HG03571 (cell line): ENCODE data around the gene PAK1.

Experiments used
- ATAC-seq: cut with Tn5 transposase; IDR thresholded peaks from one replicate; pipeline ENCODE4 v1.9.1; 2021; ENCODE audit not compliant: unreplicated experiment

Gene PAK1

DNA sequence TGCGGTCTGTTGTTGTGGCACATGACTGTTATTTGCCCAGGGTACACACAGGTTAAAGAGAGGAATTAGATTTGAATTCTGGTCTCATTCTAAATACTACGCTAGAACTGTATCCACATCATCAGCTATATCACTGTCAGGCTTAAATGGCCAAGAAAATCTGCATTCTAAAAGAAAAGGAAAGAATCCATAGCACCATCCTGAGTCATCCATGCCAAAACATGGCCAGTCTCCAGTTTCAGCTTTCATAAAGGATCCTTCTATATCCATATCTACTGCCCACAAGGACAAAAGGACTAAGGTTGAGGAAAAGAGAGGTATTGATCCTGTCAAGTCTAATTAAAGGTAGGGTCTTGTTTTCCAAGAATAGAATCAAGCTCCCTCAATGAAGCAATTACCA, 98.8 kb downstream of the PAK1 start:
- no peak for ATAC-seq

DNA sequence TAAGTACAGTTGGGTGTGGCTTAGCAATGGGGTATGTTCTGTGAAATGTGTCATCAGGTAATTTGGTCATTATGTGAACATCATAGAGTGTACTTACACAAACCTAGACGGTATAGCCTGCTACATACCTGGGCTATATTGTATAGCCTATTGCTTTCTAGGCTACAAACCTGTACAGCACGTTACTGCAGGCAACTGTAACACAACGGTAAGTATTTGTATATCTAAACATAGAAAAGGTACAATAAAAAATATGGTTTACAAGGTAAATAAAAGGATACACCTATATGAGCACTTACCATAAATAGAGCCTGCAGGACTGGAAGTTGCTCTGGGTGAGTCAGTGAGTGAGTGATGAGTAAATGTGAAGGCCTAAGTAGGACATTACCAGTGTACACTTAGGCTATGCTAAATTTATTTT, 99.3 kb downstream of the PAK1 start:
- ATAC-seq, result no peak

DNA sequence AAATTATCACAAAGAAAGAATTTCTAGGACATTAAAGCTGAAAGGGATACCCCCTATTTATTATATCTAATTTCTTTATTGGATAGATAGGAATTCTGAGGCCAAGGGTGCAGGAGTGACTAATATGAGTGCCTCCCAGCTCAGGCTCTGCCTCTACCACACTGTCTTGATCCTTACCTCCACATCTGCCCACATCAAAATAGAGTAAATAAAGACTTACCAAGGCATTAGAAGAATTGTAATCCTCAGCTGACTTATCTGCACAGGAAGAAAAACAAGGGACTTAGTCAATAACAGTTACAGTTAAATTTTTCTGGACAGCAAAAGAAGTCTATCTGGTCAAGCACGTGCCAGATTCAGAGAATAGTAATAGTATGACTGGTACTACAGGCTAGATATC, 99.8 kb downstream of the PAK1 start:
- no peak for ATAC-seq

DNA sequence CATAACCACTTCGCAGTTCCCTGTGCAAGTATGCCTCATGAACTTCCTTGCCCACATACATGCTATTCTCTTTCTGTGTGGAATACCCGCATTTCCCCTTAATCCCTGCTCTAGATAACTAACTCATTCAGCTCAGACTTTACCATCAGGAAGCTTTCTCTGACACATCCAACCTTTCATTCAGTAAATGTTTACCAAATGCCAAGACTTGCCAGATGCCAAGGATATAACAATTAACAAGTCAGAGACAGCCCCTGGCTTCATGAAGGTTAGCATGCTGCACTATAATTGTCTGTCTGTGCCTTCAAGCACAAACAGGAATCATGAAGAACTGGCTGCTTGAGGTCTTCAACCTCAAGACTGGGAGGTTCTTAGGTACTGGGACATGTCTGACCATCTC, 101.2 kb downstream of the PAK1 start:
- no peak for ATAC-seq

DNA sequence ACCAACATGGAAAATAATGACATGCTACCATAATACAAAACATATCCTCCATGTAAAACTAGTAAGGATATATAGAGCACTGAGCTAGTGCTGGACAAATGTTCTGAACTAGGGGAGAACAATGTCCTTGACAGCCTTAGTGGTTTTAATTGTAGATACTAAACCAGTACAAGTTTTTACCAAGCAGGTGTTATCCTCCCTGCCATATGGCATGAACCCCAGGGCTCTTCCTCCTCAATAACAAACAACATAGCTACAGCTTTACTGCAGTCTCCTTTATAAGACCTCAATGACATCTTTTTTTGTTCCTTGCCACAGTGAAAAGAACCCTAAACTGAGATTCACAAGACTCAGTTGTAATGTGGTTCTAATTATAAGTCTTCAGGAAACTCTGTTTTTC, 102.2 kb downstream of the PAK1 start:
- ATAC-seq, result no peak

DNA sequence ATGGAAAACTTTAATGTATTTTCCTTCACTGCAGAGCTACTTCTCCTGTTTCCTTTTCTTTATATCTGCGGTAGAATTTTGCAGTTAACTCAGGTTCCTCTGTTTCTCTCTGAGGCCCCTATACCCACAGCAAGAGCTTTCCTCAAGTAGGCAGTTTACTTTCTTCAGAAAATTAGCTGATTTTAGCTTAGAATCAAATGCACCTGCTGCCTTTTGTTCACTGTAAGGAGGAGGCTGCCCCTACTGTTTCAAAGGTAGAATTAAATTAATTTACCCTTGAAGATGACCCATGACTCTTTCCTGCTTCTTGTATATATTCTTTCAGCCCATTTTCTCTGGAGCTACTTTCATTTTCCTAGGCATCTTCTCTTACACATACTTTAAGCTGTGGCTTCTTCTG, 103.7 kb downstream of the PAK1 start:
- no peak for ATAC-seq

DNA sequence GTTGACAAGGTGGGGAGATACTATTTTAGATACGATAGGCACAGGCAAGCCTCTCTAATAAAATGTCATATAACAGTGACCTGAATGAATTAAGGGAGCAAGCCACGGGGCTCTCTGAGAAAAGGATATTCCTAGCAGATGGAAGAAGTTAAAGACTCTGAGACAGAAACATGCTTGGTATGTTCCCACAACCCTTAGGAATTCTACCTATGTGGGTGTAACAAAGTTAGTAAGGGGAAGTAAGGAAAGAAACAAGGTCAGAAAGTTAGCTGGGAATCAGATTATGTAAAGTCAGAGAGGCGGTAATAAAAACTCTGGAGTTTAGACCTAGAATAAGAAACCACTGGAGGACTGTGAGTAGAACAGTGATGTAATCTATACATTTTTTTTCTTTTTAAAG, 112.7 kb downstream of the PAK1 start:
- ATAC-seq, result no peak

DNA sequence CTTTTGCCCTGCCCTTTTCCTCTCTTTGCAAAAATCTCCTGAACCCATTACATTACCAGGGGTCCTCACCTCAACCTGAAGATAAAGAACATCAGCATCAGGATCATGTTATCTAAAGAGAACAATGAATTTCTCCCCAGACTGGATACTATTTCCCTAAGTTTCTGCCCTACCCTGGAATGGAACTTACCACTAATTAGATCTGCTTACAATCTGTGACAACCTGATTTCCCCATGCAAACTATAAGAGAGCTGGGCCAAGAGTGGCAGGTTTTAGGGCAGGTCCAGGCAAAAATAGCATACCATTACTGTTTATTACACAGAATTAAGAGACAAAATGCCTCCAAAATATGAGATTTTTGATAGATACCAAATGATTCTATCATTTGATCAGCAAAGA, 114.4 kb downstream of the PAK1 start:
- no peak for ATAC-seq

DNA sequence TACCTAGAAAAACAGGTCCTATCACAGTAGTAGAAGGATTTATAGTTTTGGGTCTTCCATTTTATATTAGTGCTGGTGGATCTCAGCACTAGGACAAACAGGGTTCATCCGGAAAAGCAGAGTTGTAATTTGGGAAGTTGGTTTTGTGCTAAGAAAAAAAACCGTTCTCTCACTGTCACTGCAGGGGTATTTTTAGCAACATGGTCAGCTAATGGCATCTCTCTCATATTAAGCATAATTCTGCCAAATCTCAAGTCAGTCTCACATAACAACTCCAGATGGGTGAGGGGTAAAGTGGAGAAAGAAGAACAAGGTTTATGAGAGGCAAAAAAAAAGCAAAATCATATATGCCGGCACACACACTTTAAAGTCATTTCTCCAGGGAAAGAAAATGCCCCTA, 120.8 kb downstream of the PAK1 start:
- ATAC-seq, result no peak

DNA sequence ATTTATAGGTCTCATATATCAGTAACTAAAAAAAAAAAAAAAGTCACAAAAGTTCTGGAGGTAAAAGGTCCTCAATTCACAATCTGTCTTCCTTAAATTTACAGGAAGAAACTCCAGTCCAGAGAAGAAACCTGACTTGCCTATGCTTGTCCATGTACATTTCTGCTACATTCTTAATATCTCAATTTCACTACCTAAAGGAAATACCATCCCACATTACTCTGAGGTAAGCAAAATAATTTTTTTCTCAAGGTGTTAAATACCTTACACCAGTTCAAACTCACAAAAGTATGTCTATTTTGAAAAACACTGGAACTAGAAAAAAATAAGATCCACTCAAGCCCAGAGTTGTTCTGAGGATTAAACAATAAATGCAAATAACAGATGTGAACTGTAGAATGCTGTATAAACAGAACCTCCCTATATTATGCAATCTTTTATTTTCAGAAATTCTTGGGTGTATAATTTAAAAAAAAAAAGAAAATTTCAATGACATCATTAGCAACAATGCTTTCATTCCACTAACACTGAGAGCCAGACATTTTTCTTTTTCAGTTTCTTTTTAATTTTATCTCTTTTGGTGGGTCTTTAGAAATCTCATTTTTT, 122.5 kb downstream of the PAK1 start:
- no peak for ATAC-seq

DNA sequence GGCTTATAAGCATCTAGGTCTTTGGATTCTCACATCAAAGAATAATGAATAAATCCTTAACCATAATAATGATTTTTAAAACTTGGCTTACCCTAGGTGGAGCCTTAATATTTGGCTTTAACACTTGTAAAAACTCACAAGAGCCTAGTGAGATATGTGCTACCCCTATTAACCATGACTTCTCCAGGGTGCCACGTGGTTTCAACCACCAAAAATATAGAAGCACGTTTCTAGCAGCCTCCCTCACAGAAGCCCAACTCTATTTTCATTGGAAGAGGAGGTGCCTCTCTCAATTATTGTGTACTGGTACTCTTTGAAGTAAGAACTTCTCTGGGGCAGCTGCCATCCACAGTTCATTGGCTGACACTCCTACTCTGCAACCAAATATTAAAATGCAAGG, 125.9 kb downstream of the PAK1 start:
- no peak for ATAC-seq

DNA sequence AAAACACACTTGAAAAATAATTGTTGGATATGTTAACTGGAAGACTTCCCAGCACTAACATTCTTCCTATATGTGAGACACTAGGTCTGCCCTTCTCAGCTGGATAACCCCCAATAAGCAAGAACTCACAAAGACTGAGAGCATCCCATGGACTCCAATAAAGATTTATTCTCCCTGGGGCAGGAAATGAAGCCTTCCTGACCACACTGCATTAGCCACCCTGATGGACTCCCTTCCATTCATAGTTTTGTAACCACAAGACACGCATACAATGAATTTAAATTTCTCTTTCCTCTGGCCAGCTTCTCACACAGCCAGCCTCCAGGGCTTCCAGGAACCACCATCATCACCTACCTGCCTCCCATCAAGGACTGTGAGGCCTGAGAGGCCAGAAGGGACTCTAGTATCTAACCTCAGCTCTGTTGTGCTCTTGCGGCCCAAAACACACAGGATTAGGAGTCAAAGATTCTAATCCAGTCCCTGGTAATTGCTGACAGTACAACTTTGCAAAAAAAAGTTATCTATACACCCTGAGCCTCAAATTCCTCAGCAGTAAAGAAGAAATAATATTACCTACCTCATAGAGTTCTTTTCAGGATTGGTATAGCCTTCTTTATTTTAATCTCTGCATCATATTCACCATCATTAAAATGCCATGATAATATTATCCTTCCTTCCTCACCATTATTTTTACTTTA, 126.8 kb downstream of the PAK1 start:
- no peak for ATAC-seq

DNA sequence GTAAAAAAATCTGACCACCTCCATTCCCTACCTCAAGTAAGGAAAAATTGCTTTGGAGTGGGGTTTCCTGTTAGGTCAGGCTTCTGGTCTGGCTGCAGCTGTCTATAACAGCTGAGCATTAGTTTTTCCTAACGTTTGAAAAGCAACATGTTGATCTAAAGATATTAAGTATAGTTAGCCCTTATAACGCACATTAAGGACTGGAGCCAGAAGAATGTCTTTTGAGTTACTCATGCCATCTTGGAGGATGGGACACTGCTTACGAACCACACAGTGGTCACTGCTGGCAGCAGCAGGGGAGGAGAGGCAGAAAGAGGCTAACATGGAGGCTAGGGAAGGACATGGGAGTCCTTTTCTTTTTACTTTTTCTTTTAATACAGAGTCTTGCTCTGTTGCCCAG, 128.3 kb downstream of the PAK1 start:
- ATAC-seq, result no peak

DNA sequence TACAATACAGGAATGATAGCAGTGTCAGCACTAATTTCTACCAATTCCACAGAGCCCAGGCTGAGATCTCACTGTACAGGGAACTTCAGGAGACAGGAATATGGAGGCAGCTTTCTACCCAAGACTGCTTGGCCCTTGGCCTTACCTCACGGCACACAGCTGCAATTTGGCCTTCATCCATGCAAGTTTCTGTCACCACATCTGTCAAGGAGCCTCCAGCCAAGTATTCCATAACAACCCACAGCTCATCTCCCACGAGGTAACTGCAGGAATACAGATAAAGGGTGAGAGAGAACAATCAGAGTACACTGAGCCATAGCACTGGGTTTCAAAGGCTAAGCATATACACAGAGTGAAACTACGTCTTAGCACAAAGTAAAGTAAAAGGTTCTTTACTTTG, 133.4 kb downstream of the PAK1 start:
- ATAC-seq, result no peak

DNA sequence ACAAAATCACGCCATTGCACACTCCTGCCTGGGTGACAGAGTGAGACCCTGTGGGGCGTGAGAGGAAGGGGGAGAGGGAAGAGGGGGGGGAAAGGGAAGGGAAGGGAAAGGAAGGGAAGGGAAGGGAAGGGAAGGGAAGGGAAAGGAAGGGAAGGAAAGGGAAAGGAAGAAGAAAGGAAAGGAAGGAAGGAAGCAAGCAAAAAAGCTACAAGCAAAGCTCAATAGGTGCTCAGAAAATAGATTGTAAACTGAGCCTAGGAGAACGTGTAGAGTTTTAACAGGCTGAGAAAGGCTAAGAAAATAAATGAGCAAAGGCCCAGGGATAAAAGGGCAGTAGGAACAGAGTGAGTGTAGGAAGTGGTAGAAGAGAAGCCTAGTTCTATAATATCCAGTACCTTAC, 141.6 kb downstream of the PAK1 start:
- no peak for ATAC-seq

DNA sequence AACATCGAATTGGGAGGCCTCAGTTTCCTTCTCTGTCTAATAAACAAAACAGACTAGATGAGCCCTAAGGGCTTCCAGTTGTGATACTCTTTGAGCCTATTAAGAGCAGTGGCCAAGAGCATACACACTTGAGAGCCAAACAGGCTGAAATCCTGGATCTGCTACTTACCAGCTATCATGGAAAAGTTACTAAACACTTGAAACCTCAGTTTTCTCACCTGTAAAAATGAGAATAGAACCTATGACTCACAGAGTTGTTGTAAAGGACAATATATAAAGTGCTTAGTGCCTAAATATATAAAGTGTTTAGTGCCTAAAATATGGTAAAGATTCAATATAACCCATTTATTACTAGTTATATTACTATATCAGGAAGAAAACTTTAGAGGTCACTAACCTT, 148.7 kb downstream of the PAK1 start:
- ATAC-seq, result no peak

DNA sequence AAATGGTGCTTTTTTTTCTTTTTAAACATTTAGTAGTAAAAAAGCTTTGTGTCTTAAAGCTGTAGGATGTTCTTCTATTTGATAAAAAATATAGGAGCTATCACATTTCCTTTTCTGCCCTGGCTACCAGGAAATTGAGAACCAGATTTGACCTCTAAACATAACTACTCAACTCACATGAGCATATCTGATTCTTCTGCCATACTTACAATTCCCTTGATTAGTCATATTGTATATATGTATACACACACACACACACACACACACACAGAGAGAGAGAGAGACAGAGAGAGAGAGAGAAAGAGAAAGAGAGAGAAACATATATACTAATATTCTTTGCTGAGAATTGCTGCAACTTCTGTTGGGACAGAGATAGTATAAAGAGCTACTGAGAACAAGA, 149.4 kb downstream of the PAK1 start:
- ATAC-seq, result no peak

DNA sequence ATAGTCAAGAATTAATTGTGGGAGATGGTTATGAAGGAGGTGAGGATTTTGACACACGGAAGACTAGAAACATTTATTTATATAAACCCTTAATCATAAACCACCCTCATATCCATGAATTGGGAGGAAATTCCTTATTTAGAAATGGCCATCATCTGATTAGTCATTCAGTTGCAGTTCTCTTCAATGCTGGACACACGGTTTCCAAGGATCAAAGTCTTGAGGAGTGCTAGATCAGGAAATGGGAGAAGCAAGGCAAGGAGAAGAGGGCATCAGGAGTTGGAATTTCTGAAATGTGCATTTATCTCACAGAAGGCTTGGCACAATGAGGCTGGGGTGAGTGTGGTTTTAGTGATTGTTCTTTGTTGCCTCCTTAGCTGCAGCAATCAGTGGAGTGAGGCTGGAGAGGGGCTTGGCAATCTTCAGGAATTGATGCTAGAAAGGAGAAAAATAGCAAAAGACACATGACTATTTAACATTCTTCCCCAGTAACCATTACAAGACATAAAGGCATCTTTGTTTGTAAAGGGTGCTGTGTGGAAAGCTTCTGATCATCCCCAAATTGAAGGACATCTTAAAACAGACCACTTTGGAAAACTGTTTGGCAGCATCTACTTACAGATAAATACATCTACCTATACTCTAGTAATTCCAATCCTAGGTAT, 150.8 kb downstream of the PAK1 start:
- no peak for ATAC-seq

DNA sequence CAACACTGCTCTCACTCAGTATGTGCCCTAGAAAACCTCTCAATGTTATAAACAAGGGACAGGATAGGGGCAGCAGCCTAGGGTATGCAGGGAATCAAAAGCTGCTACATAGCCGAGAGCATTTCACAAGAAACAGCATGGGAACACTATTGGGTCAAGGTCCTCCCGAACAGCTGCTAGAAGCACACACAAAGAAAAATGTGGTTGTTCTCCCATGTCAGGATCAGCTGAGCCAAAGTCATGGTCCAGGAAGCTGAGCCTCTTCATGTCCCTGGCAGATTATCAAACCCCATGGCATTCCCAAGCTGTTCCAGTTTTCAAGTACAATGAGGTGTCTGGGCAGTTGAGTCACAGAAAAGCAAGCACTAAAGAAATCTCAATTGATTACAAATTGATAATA, 151.4 kb downstream of the PAK1 start:
- ATAC-seq, result no peak

DNA sequence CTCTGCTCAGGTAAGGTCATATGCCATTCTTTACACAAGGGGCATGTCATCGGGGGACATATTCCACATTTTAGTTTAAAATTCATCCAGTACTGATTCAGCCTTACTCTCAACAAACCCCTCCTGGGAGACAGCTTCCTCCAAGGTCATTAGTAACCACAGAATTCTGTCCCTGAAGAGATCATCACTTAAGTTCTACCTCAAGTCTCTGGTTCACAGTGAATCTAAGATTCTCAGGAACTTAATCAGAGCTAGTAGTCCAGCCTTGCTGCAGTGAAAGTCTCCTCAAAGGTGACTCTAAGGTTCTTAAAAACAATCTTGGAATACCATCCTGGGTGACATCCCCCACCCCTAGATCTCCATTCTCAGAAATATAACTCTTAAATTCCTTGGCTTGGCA, 153.5 kb downstream of the PAK1 start:
- ATAC-seq, result no peak

DNA sequence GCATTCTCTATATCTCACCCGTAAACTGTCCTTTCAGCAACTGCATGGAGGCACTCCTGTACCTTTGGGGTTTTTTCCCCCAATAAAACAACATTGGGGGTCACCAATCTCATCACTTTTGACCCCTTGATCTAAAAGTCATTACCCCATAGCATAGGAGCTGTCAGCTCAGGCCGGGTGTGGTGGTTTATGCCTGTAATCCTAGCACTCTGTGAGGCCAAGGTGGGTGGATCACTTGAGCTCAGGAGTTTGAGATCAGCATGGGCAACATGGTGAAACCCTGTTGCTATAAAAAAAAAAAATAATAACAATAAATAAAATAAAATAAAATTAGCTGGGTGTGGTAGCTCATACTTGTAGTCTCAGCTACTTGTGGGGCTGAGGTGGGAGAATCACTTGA, 155.3 kb downstream of the PAK1 start:
- no peak for ATAC-seq

DNA sequence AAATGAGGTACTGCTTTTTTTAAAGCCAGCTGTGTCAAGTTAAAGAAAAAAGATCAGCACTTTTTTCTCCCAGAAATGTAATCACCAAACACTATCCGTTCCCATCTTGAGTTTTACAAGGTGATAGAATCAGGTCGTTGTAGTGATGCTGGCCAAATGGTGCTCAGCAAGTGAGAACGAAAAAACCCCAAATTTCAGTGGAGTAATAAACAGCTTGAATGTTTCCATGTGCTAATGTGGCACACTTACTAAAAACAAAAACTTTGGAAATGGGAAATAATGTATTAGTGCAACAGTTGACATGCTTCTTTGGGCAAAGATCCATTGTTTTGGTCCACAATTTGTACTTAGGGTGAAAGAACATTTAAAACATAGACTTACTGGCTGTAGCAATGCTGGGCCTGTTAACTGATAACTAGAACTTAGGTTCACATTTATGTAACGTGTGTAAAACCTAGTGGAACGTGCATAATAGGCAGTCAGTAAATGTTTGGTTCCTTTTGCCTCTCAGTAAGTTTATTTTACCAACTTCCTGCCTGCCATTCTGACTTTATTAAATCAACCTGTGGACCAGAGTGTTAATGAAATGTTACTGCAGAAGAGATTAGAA, 157.1 kb downstream of the PAK1 start:
- no peak for ATAC-seq
